Hepatocyte (in vitro differentiated cells): ENCODE data around the gene WBP2NL. TPM values are rescaled to one million over a fixed set of nuclear protein-coding genes. Genes with fewer than 3 reads are reported as not detected.

Experiments
- DNase-seq: peaks from one replicate; pipeline ENCODE4 v3.0.0-alpha.2; 2016; ENCODE audit warnings: low spot score
- H2AFZ ChIP-seq: fragments of 200-600 bp; sonication (generic); 2 replicates; pipeline ENCODE4 v1.6.0; 2016; ENCODE audit warnings: antibody characterized with exemption, mild to moderate bottlenecking
- H3K27ac ChIP-seq: fragments of 200-600 bp; sonication (generic); 2 replicates; pipeline ENCODE4 v1.5.1; 2016; ENCODE audit warnings: mild to moderate bottlenecking
- H3K27me3 ChIP-seq: fragments of 200-600 bp; sonication (generic); 2 replicates; pipeline ENCODE4 v1.6.1; 2016
- H3K36me3 ChIP-seq: fragments of 200-600 bp; sonication (generic); replicated peaks from 2 replicates; pipeline ENCODE4 v1.5.1; 2016; ENCODE audit warnings: low read depth; ENCODE audit not compliant: insufficient read depth
- H3K4me1 ChIP-seq: fragments of 200-600 bp; sonication (generic); 2 replicates; pipeline ENCODE4 v1.5.1; 2016; ENCODE audit warnings: mild to moderate bottlenecking, moderate library complexity; ENCODE audit not compliant: insufficient read depth
- H3K4me2 ChIP-seq: fragments of 200-600 bp; sonication (generic); 2 replicates; pipeline ENCODE4 v1.6.0; 2016
- H3K4me3 ChIP-seq: fragments of 200-600 bp; sonication (generic); 2 replicates; pipeline ENCODE4 v1.5.1; 2016; ENCODE audit warnings: mild to moderate bottlenecking
- H3K79me2 ChIP-seq: fragments of 200-600 bp; sonication (generic); 2 replicates; pipeline ENCODE4 v1.6.0; 2017; ENCODE audit warnings: mild to moderate bottlenecking
- H3K9me2 ChIP-seq: fragments of 200-600 bp; sonication (generic); replicated peaks from 2 replicates; pipeline ENCODE4 v1.6.0; 2017; ENCODE audit warnings: mild to moderate bottlenecking; ENCODE audit not compliant: insufficient read depth
- H3K9me3 ChIP-seq: fragments of 200-600 bp; sonication (generic); 2 replicates; pipeline ENCODE4 v1.5.1; 2016; ENCODE audit warnings: low read depth, mild to moderate bottlenecking
- H4K20me1 ChIP-seq: fragments of 200-600 bp; sonication (generic); 2 replicates; pipeline ENCODE4 v1.6.0; 2016; ENCODE audit warnings: mild to moderate bottlenecking; ENCODE audit not compliant: insufficient read depth, poor library complexity, severe bottlenecking
- EZH2 ChIP-seq: fragments of 200-600 bp; sonication (generic); IDR thresholded peaks from 2 replicates; pipeline ENCODE4 v1.6.1; 2016; ENCODE audit warnings: antibody characterized with exemption, mild to moderate bottlenecking, borderline replicate concordance
- EZH2phosphoT487 ChIP-seq: fragments of 200-600 bp; sonication (generic); IDR thresholded peaks from one replicate; pipeline ENCODE4 v1.6.1; 2018; ENCODE audit warnings: antibody characterized with exemption, mild to moderate bottlenecking, low read depth, moderate library complexity; ENCODE audit not compliant: unreplicated experiment, severe bottlenecking
- WGBS: methylation state at CpG from one replicate; pipeline ENCODE4 v1.1.6; 2016; ENCODE audit warnings: low lambda C conversion rate; ENCODE audit errors: missing lambda C conversion rate; 5-methylcytosine and 5-hydroxymethylcytosine counted together
- polyA plus RNA-seq: library from polyadenylated mRNA; unstranded; fragments of >200 nt; fragmentation: Nextera tagmentation; extraction: Ambion mirVana; gene quantifications from 2 replicates; pipeline ENCODE4 v1.2.1, GENCODE V29; 2016
- total RNA-seq: library from RNA; depleted of rRNA; stranded (reverse); fragments of >200 nt; gene quantifications from 2 replicates; pipeline ENCODE4 v1.2.3, GENCODE V29; 2014
- TF ChIP-seq, protein P1 (sequence below): fragments of 200-600 bp; sonication (generic); IDR thresholded peaks from 2 replicates; pipeline ENCODE4 v1.5.1; 2016; ENCODE audit warnings: antibody characterized with exemption, mild to moderate bottlenecking; ENCODE audit not compliant: poor library complexity

Gene WBP2NL
- total and polyA plus RNA-seq, 2 experiments from 2014 or later: not detected

DNA sequence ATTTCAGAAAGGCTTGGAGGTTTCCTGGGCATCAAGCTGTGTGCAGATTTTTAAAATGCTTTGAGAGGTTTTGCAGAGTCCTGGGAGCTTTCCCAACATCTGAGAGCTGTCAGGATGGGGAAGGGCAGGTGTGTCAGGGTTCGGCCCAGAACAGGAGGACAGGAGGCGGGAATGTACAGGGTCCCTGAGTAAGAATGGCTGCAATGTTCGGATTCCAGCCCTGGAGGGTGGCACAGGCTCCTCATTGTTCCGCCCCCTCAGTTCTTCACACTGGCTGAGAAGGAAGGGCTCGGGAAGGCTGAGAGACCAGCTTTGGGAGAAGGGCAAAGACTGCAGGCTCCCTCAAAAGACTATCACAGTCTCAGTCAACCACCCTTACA lies 34.5 kb upstream of the WBP2NL start:
- TF ChIP-seq EZH2phosphoT487: no peak
- TF ChIP-seq, protein P1, sequence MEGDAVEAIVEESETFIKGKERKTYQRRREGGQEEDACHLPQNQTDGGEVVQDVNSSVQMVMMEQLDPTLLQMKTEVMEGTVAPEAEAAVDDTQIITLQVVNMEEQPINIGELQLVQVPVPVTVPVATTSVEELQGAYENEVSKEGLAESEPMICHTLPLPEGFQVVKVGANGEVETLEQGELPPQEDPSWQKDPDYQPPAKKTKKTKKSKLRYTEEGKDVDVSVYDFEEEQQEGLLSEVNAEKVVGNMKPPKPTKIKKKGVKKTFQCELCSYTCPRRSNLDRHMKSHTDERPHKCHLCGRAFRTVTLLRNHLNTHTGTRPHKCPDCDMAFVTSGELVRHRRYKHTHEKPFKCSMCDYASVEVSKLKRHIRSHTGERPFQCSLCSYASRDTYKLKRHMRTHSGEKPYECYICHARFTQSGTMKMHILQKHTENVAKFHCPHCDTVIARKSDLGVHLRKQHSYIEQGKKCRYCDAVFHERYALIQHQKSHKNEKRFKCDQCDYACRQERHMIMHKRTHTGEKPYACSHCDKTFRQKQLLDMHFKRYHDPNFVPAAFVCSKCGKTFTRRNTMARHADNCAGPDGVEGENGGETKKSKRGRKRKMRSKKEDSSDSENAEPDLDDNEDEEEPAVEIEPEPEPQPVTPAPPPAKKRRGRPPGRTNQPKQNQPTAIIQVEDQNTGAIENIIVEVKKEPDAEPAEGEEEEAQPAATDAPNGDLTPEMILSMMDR: no peak
- no peak for TF ChIP-seq EZH2
- Histone ChIP-seq H3K4me1 (no peaks in the 10 kb centered on the region), H3K36me3 (no peaks in the 10 kb centered on the region), H3K9me3 (no peaks in the 10 kb centered on the region), H3K4me2 (no peak overlapping the region), H3K4me3 (no peak overlapping the region), H4K20me1 (no peaks in the 10 kb centered on the region), H3K79me2 (no peaks in the 10 kb centered on the region), H3K9me2 (no peaks in the 10 kb centered on the region), H2AFZ (no peak overlapping the region), H3K27me3 (no peaks in the 10 kb centered on the region), H3K27ac (no peak overlapping the region)
- no peak for DNase-seq
- WGBS: 81% methylated on average over 5 of the region's 5 CpGs

DNA sequence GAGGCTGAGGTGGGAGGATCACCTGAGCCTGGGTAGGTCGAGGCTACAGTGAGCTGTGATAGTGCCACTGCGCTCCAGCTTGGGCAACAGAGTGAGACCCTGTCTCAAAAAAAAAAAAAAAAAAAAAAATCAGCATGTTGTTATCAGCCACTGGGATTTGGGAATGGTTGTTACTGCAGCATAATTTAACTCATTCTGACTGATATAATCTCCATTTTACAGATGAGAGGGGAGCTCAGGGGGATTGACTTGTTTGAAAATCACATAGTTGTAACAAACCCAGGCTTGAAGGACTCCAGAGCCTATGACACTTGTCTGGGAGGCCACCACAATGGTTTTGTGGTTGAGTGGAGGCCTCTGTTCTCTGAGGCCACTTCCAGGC lies 32.4 kb upstream of the WBP2NL start:
- Histone ChIP-seq H3K27ac (no peak overlapping the region), H3K36me3 (no peaks in the 10 kb centered on the region), H3K9me2 (no peaks in the 10 kb centered on the region), H4K20me1 (no peaks in the 10 kb centered on the region), H3K4me2 (no peak overlapping the region), H3K4me1 (no peaks in the 10 kb centered on the region), H3K9me3 (no peaks in the 10 kb centered on the region), H3K27me3 (no peaks in the 10 kb centered on the region), H3K79me2 (no peaks in the 10 kb centered on the region), H2AFZ (no peak overlapping the region), H3K4me3 (no peak overlapping the region)
- 93% methylated on average over 2 of the region's 2 CpGs for WGBS
- TF ChIP-seq EZH2phosphoT487 (no peak), EZH2 (no peak)
- TF ChIP-seq, protein P1: no peak
- no peak for DNase-seq

DNA sequence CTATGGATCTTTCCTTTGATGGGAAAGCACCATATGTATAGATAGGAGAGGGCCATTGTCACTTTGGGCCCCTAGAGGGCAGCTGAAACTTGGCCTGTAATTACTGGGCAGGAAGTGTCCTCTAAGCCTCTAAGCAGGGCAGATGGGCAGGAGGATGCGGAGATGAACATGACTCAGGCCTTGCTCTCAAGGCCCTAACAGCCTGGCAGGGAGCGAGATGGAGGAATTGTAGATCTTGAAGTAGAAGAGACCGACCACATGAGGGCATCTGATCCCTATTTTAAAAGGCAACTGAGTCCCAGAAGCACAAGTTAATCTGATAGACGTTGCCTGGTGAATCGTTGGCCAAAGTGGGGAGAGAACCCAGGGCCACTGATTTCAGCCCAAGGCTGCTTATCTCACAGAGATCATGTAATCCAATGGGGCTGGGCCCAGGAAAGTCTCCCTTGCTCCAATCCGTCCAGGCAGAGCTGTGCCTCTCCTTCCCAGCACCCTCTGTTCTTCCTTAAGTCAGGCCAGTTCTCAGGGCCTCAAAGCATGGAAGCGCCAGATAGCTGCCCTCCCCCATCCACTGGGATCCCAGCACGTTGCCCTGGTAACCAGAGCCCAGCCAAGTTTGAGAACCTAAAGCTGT lies 31.9 kb upstream of the WBP2NL start:
- H3K27me3 ChIP-seq: no peaks in the 10 kb centered on the region
- no peak overlapping the region for H2AFZ ChIP-seq
- no peak for TF ChIP-seq EZH2phosphoT487
- TF ChIP-seq, protein P1: peak; percentile 50
- no peaks in the 10 kb centered on the region for H3K9me3 ChIP-seq
- 49% methylated on average over 8 of the region's 8 CpGs for WGBS
- H3K36me3 ChIP-seq: no peaks in the 10 kb centered on the region
- no peaks in the 10 kb centered on the region for H3K9me2 ChIP-seq
- H4K20me1 ChIP-seq: no peaks in the 10 kb centered on the region
- no peaks in the 10 kb centered on the region for H3K79me2 ChIP-seq
- H3K27ac ChIP-seq: peak overlapping the region; percentile 27
- no peaks in the 10 kb centered on the region for H3K4me1 ChIP-seq
- no peak overlapping the region for H3K4me2 ChIP-seq
- H3K4me3 ChIP-seq: no peak overlapping the region
- DNase-seq: peak; percentile 77

DNA sequence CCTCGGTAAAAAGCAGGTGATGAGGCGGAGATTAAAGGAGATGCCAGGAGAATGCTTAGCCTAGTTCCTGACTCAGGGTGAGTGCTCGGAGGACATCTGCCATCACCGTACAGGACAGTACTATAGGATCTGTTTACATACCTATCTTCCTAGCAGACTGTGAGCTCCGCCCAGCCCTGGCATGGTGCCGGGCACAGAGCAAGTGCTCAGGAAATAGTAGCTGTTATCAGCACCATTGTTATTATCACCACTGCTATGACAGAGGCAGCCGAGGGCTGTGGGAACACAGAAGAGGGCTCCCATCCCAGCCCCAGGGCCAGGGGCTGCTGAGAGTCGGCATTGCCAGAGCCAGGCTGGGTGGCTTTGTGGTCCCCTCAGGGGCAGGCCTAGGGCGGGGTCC lies 30.0 kb upstream of the WBP2NL start:
- no peak overlapping the region for H3K4me3 ChIP-seq
- H3K9me3 ChIP-seq: no peaks in the 10 kb centered on the region
- TF ChIP-seq EZH2phosphoT487 (no peak), EZH2 (no peak)
- TF ChIP-seq, protein P1: no peak
- no peaks in the 10 kb centered on the region for H3K79me2 ChIP-seq
- H3K4me2 ChIP-seq: no peak overlapping the region
- H3K9me2 ChIP-seq: no peaks in the 10 kb centered on the region
- peak; percentile 18 for DNase-seq
- no peaks in the 10 kb centered on the region for H3K36me3 ChIP-seq
- no peaks in the 10 kb centered on the region for H3K27me3 ChIP-seq
- H2AFZ ChIP-seq: no peak overlapping the region
- WGBS: 47% methylated on average over 9 of the region's 9 CpGs
- H3K27ac ChIP-seq: no peak overlapping the region
- no peaks in the 10 kb centered on the region for H4K20me1 ChIP-seq
- H3K4me1 ChIP-seq: no peaks in the 10 kb centered on the region
